Hepatocyte (in vitro differentiated cells): ENCODE measurements around the gene TOP1. TPM values are rescaled to one million over a fixed set of nuclear protein-coding genes. Genes with fewer than 3 reads are reported as not detected.

Source experiments
- DNase-seq: peaks from one replicate; pipeline ENCODE4 v3.0.0-alpha.2; 2016; ENCODE audit warnings: low spot score
- H2AFZ ChIP-seq: fragments of 200-600 bp; sonication (generic); 2 replicates; pipeline ENCODE4 v1.6.0; 2016; ENCODE audit warnings: antibody characterized with exemption, mild to moderate bottlenecking
- H3K27ac ChIP-seq: fragments of 200-600 bp; sonication (generic); 2 replicates; pipeline ENCODE4 v1.5.1; 2016; ENCODE audit warnings: mild to moderate bottlenecking
- H3K27me3 ChIP-seq: fragments of 200-600 bp; sonication (generic); 2 replicates; pipeline ENCODE4 v1.6.1; 2016
- H3K36me3 ChIP-seq: fragments of 200-600 bp; sonication (generic); replicated peaks from 2 replicates; pipeline ENCODE4 v1.5.1; 2016; ENCODE audit warnings: low read depth; ENCODE audit not compliant: insufficient read depth
- H3K4me1 ChIP-seq: fragments of 200-600 bp; sonication (generic); 2 replicates; pipeline ENCODE4 v1.5.1; 2016; ENCODE audit warnings: mild to moderate bottlenecking, moderate library complexity; ENCODE audit not compliant: insufficient read depth
- H3K4me2 ChIP-seq: fragments of 200-600 bp; sonication (generic); 2 replicates; pipeline ENCODE4 v1.6.0; 2016
- H3K4me3 ChIP-seq: fragments of 200-600 bp; sonication (generic); 2 replicates; pipeline ENCODE4 v1.5.1; 2016; ENCODE audit warnings: mild to moderate bottlenecking
- H3K79me2 ChIP-seq: fragments of 200-600 bp; sonication (generic); 2 replicates; pipeline ENCODE4 v1.6.0; 2017; ENCODE audit warnings: mild to moderate bottlenecking
- H3K9me2 ChIP-seq: fragments of 200-600 bp; sonication (generic); replicated peaks from 2 replicates; pipeline ENCODE4 v1.6.0; 2017; ENCODE audit warnings: mild to moderate bottlenecking; ENCODE audit not compliant: insufficient read depth
- H3K9me3 ChIP-seq: fragments of 200-600 bp; sonication (generic); 2 replicates; pipeline ENCODE4 v1.5.1; 2016; ENCODE audit warnings: low read depth, mild to moderate bottlenecking
- H4K20me1 ChIP-seq: fragments of 200-600 bp; sonication (generic); 2 replicates; pipeline ENCODE4 v1.6.0; 2016; ENCODE audit warnings: mild to moderate bottlenecking; ENCODE audit not compliant: insufficient read depth, poor library complexity, severe bottlenecking
- CTCF ChIP-seq: fragments of 200-600 bp; sonication (generic); IDR thresholded peaks from 2 replicates; pipeline ENCODE4 v1.5.1; 2016; ENCODE audit warnings: antibody characterized with exemption, mild to moderate bottlenecking; ENCODE audit not compliant: poor library complexity
- EZH2 ChIP-seq: fragments of 200-600 bp; sonication (generic); IDR thresholded peaks from 2 replicates; pipeline ENCODE4 v1.6.1; 2016; ENCODE audit warnings: antibody characterized with exemption, mild to moderate bottlenecking, borderline replicate concordance
- EZH2phosphoT487 ChIP-seq: fragments of 200-600 bp; sonication (generic); IDR thresholded peaks from one replicate; pipeline ENCODE4 v1.6.1; 2018; ENCODE audit warnings: antibody characterized with exemption, mild to moderate bottlenecking, low read depth, moderate library complexity; ENCODE audit not compliant: unreplicated experiment, severe bottlenecking
- WGBS: methylation state at CpG from one replicate; pipeline ENCODE4 v1.1.6; 2016; ENCODE audit warnings: low lambda C conversion rate; ENCODE audit errors: missing lambda C conversion rate; 5-methylcytosine and 5-hydroxymethylcytosine counted together
- polyA plus RNA-seq: library from polyadenylated mRNA; unstranded; fragments of >200 nt; fragmentation: Nextera tagmentation; extraction: Ambion mirVana; gene quantifications from 2 replicates; pipeline ENCODE4 v1.2.1, GENCODE V29; 2016
- total RNA-seq: library from RNA; depleted of rRNA; stranded (reverse); fragments of >200 nt; gene quantifications from 2 replicates; pipeline ENCODE4 v1.2.3, GENCODE V29; 2014

The TOP1 gene
- total and polyA plus RNA-seq, 2 experiments from 2014 or later, result 28.3 to 38.2 TPM

- no peaks in the 10 kb centered on the region for H3K9me2 ChIP-seq
- H3K36me3 ChIP-seq, result no peaks in the 10 kb centered on the region
- TF ChIP-seq CTCF, result no peak
- no peaks in the 10 kb centered on the region for H3K9me3 ChIP-seq
- H3K4me1 ChIP-seq, result peaks cover 38% of the 10 kb centered on the region
- 64% methylated on average over 3 of the region's 3 CpGs for WGBS
- no peaks in the 10 kb centered on the region for H3K27me3 ChIP-seq
- peak overlapping the region; percentile 19 for H3K4me2 ChIP-seq
- H3K79me2 ChIP-seq, result peaks cover 91% of the 10 kb centered on the region
- H3K4me3 ChIP-seq, result no peak overlapping the region
- H3K27ac ChIP-seq, result peak overlapping the region; percentile 60
- H2AFZ ChIP-seq, result no peak overlapping the region
- peaks cover 50% of the 10 kb centered on the region for H4K20me1 ChIP-seq
- DNase-seq, result peak; percentile 51
Measured at GRCh38 chr20:41072190-41072863, 43.7 kb downstream of the TOP1 start.

GRCh38 chr20:41072915-41073314, 44.3 kb downstream of the TOP1 start:
- no peaks in the 10 kb centered on the region for H3K27me3 ChIP-seq
- H3K4me1 ChIP-seq, result peaks cover 38% of the 10 kb centered on the region
- H4K20me1 ChIP-seq, result peaks cover 44% of the 10 kb centered on the region

GRCh38 chr20:41074441-41074840, 45.8 kb downstream of the TOP1 start:
- peaks cover 40% of the 10 kb centered on the region for H4K20me1 ChIP-seq
- TF ChIP-seq EZH2phosphoT487 (no peak), EZH2 (no peak), CTCF (no peak)
- no peak for DNase-seq
- no peak overlapping the region for H3K4me3 ChIP-seq
- H3K79me2 ChIP-seq, result peaks cover 88% of the 10 kb centered on the region
- no peak overlapping the region for H2AFZ ChIP-seq
- no peak overlapping the region for H3K27ac ChIP-seq
- no peaks in the 10 kb centered on the region for H3K9me2 ChIP-seq
- no peak overlapping the region for H3K4me2 ChIP-seq
- no peaks in the 10 kb centered on the region for H3K36me3 ChIP-seq
- peaks cover 38% of the 10 kb centered on the region for H3K4me1 ChIP-seq
- H3K27me3 ChIP-seq, result no peaks in the 10 kb centered on the region
- H3K9me3 ChIP-seq, result no peaks in the 10 kb centered on the region

More at GRCh38 chr20:41072915-41073314, 44.3 kb downstream of the TOP1 start:
- peak overlapping the region; percentile 19 for H3K4me2 ChIP-seq
- H2AFZ ChIP-seq, result no peak overlapping the region
- H3K4me3 ChIP-seq, result no peak overlapping the region
- TF ChIP-seq EZH2phosphoT487 (no peak), EZH2 (no peak)
- 74% methylated on average over 3 of the region's 3 CpGs for WGBS
- peak overlapping the region; percentile 60 for H3K27ac ChIP-seq
- no peaks in the 10 kb centered on the region for H3K9me3 ChIP-seq
- DNase-seq, result no peak
- H3K36me3 ChIP-seq, result no peaks in the 10 kb centered on the region
- H3K9me2 ChIP-seq, result no peaks in the 10 kb centered on the region
- peaks cover 91% of the 10 kb centered on the region for H3K79me2 ChIP-seq

- peaks cover 24% of the 10 kb centered on the region for H4K20me1 ChIP-seq
- H3K9me3 ChIP-seq, result no peaks in the 10 kb centered on the region
- H3K79me2 ChIP-seq, result peaks cover 72% of the 10 kb centered on the region
- H3K4me2 ChIP-seq, result no peak overlapping the region
- DNase-seq, result no peak
- H2AFZ ChIP-seq, result no peak overlapping the region
- H3K4me1 ChIP-seq, result peaks cover 38% of the 10 kb centered on the region
- H3K36me3 ChIP-seq, result peaks cover 2% of the 10 kb centered on the region
- no peak overlapping the region for H3K4me3 ChIP-seq
- no peaks in the 10 kb centered on the region for H3K9me2 ChIP-seq
- WGBS, result 91% methylated on average over 4 of the region's 4 CpGs
- no peaks in the 10 kb centered on the region for H3K27me3 ChIP-seq
- TF ChIP-seq CTCF, result no peak
- TF ChIP-seq EZH2, result no peak
- H3K27ac ChIP-seq, result peak overlapping the region; percentile 42
Measured at GRCh38 chr20:41076776-41077175, 48.2 kb downstream of the TOP1 start.
